Prostate gland (tissue), 2 donors: ENCODE results near the gene SCFD1. TPM values are rescaled to one million over a fixed set of nuclear protein-coding genes. Genes with fewer than 3 reads are reported as not detected.

Experiments used
- DNase-seq: peaks from one replicate; pipeline ENCODE4 v3.0.0-alpha.2; 2019; ENCODE audit warnings: low spot score
- H3K27ac ChIP-seq, 2 donors: fragments of 200-600 bp; sonication (generic); 2 replicates each; pipeline ENCODE4 v1.5.1; 2017 to 2019
- H3K27me3 ChIP-seq: fragments of 200-600 bp; sonication (generic); replicated peaks from 2 replicates; pipeline ENCODE4 v1.5.1; 2019; ENCODE audit not compliant: insufficient read depth
- H3K36me3 ChIP-seq, 2 donors: fragments of 200-600 bp; sonication (generic); 1 replicate in 1 of 2; 2 replicates in 1 of 2; pipeline versions ENCODE4 v1.5.1 to v1.8.1; 2017 to 2019
- H3K4me1 ChIP-seq: fragments of 200-600 bp; sonication (generic); replicated peaks from 2 replicates; pipeline ENCODE4 v1.5.1; 2019
- H3K4me3 ChIP-seq, 2 donors: fragments of 200-600 bp; sonication (generic); 2 replicates each; pipeline ENCODE4 v1.5.1; 2017 to 2019
- H3K9me3 ChIP-seq: fragments of 200-600 bp; sonication (generic); 2 replicates; pipeline ENCODE4 v1.5.1; 2017
- POLR2A ChIP-seq: fragments of 450-650 bp; IDR thresholded peaks from one replicate; pipeline ENCODE4 v1.6.1; 2016; ENCODE audit warnings: antibody characterized with exemption, mild to moderate bottlenecking
- POLR2AphosphoS5 ChIP-seq: sonication (generic); formaldehyde crosslinking; IDR thresholded peaks from one replicate; pipeline ENCODE4 v1.6.1; 2017; ENCODE audit warnings: antibody characterized with exemption
- WGBS: methylation state at CpG from one replicate; pipeline ENCODE4 v1.1.5; 2018; 5-methylcytosine and 5-hydroxymethylcytosine counted together
- intact Hi-C: fragments of 100-400 bp; cut with DNase I; formaldehyde crosslinking; loops from one replicate; pipeline ENCODE4 v1.14.2; 2022
- total RNA-seq, 2 donors: library from RNA; depleted of rRNA; stranded (reverse); fragments of >200 nt; gene quantifications; one replicate each; pipeline ENCODE4 v1.1.0, GENCODE V29; 2016
- TF ChIP-seq, protein P1 (sequence below), 4 experiments: fragments of 200-600 bp in 2 of 4; fragments of 450-650 bp in 2 of 4; sonication (generic) in 2 of 4; IDR thresholded peaks; 1 replicate in 3 of 4; 2 replicates in 1 of 4; pipeline ENCODE4 v1.5.1; 2016 to 2019; ENCODE audit warnings: antibody characterized with exemption in 4 of 4, mild to moderate bottlenecking in 2 of 4, moderate library complexity in 2 of 4

The SCFD1 gene
- total RNA-seq, 2 donors from 2014 or later, result 43.4 to 49.6 TPM

DNA sequence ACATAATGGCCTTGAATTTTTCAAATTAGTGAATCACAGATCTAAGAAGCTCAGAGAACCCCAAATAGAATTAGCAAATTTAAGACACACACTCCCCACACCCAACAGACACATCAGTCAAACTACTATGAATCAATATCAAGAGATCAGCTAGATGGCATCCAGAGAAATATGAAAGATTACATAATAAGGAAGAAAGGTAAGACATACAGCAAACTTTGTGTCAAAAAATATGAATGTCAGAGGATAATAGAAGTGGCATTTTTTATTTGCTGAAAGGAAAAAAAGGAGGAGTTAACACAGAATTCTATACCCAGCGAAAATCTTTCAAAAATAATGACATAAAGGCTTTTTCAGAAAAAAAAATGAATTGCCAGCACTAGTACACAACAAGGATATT is 141.8 kb downstream of the SCFD1 start:
- TF ChIP-seq POLR2A (no peak), POLR2AphosphoS5 (no peak)
- TF ChIP-seq, protein P1, sequence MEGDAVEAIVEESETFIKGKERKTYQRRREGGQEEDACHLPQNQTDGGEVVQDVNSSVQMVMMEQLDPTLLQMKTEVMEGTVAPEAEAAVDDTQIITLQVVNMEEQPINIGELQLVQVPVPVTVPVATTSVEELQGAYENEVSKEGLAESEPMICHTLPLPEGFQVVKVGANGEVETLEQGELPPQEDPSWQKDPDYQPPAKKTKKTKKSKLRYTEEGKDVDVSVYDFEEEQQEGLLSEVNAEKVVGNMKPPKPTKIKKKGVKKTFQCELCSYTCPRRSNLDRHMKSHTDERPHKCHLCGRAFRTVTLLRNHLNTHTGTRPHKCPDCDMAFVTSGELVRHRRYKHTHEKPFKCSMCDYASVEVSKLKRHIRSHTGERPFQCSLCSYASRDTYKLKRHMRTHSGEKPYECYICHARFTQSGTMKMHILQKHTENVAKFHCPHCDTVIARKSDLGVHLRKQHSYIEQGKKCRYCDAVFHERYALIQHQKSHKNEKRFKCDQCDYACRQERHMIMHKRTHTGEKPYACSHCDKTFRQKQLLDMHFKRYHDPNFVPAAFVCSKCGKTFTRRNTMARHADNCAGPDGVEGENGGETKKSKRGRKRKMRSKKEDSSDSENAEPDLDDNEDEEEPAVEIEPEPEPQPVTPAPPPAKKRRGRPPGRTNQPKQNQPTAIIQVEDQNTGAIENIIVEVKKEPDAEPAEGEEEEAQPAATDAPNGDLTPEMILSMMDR (IDR thresholded peaks at IDR 0.05), result no peak
- no peaks in the 10 kb centered on the region for H3K4me1 ChIP-seq
- H3K4me3 ChIP-seq, result no peak overlapping the region
- no peaks in the 10 kb centered on the region for H3K27me3 ChIP-seq
- intact Hi-C loops, result no loop called here
- H3K36me3 ChIP-seq, result no peaks in the 10 kb centered on the region
- WGBS, result 74% methylated on average over 1 of the region's 1 CpG
- DNase-seq, result no peak
- H3K27ac ChIP-seq, result no peak overlapping the region
- no peaks in the 10 kb centered on the region for H3K9me3 ChIP-seq

DNA sequence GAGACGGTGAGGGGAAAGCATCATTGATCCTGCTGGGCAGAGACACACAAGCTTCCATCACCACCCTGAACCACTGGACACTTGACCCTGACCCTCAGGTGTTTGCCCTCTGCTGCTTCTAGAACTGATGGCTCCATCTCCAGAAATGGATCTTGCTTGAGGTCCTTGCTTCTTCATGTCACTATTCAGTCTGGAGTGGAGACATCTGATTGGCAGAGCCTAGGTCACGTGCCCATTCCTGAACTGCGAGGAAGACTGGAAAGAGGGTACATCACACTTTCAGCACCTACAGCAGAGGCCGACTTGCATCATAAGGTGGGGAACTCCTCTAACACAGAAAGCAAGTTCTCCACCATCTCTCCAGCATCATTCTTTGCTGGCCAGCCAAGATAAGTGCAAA is 145.5 kb downstream of the SCFD1 start:
- intact Hi-C loops, result no loop called here
- no peaks in the 10 kb centered on the region for H3K9me3 ChIP-seq
- TF ChIP-seq, protein P1 (IDR thresholded peaks at IDR 0.05), result no peak
- no peak for TF ChIP-seq POLR2AphosphoS5
- TF ChIP-seq POLR2A, result no peak
- H3K27ac ChIP-seq, result no peak overlapping the region
- WGBS, result 94% methylated on average over 4 of the region's 4 CpGs
- no peaks in the 10 kb centered on the region for H3K27me3 ChIP-seq
- no peaks in the 10 kb centered on the region for H3K4me1 ChIP-seq
- no peak for DNase-seq
- no peak overlapping the region for H3K4me3 ChIP-seq
- no peaks in the 10 kb centered on the region for H3K36me3 ChIP-seq

DNA sequence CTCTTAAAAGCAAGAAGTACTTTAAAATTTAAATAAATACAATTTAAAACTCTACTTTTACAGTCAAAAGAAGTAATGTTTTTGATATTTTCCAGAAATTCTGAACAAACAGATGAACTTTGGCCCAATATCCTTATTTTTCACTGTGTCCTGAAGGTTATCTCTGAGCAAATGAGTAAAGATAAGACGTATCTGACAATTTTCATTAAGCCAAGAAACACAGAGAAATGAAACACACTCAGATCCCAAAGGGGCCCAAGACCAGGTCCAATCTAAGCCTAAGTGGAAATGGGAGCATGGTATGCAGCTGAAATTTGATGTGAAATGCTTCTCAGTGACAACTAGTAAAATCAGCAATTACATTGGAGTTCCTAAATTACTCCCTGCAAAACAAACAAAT is 146.7 kb downstream of the SCFD1 start:
- TF ChIP-seq POLR2A (no peak), POLR2AphosphoS5 (no peak)
- TF ChIP-seq, protein P1 (IDR thresholded peaks at IDR 0.05), result no peak
- WGBS, result 77% methylated on average over 1 of the region's 1 CpG
- intact Hi-C loops, result no loop called here
- Histone ChIP-seq H3K27me3 (no peaks in the 10 kb centered on the region), H3K9me3 (no peaks in the 10 kb centered on the region), H3K4me3 (no peak overlapping the region), H3K4me1 (no peaks in the 10 kb centered on the region), H3K27ac (no peak overlapping the region), H3K36me3 (no peaks in the 10 kb centered on the region)
- DNase-seq, result no peak

DNA sequence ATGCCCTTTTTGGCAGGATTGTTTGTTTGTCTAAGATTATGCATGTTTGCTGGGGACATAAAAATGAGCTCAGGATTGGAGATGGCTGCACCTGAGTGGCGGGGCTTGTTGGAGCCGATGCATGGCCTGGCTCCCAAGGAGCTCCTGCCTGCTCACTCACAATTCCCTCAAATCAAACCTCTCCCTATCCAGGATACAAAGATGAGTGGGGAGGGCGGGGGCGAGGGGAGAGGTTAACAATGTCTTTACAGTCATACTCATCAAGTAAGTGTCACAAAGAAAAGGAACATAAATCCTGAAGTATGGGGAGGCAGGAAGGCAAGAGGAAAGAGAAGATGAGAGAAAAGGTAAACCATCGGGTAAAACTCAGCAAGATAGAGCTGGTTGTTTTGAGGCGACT is 148.3 kb downstream of the SCFD1 start:
- Histone ChIP-seq H3K4me1 (no peaks in the 10 kb centered on the region), H3K27me3 (no peaks in the 10 kb centered on the region), H3K36me3 (no peaks in the 10 kb centered on the region), H3K27ac (no peak overlapping the region), H3K4me3 (no peak overlapping the region), H3K9me3 (no peaks in the 10 kb centered on the region)
- TF ChIP-seq, protein P1 (IDR thresholded peaks at IDR 0.05), result no peak
- TF ChIP-seq POLR2A, result no peak
- TF ChIP-seq POLR2AphosphoS5, result no peak
- 71% methylated on average over 6 of the region's 6 CpGs for WGBS
- DNase-seq, result no peak
- intact Hi-C loops, result no loop called here

DNA sequence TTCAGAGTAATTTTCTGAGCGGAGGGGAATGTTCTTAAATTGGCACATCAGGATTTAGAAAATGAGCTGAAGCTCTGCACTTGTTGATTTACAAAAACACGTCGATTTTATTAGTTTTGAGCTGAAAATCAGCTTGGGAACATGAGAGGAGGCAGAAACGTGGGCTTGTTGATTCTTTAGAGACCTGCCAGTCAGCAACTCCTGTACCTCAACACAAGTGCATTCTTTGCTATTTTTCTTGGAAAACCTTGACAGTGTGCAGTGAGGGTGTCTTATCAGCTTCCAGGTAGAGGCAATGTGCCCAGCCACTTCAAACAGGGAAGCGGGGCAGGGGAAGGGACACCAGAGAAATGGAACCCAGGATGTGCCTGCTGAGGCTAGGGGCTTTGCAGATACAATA is 149.5 kb downstream of the SCFD1 start:
- no peak for DNase-seq
- Histone ChIP-seq H3K27me3 (no peaks in the 10 kb centered on the region), H3K4me3 (no peak overlapping the region), H3K27ac (no peak overlapping the region), H3K36me3 (no peaks in the 10 kb centered on the region), H3K4me1 (no peaks in the 10 kb centered on the region), H3K9me3 (no peaks in the 10 kb centered on the region)
- TF ChIP-seq, protein P1 (IDR thresholded peaks at IDR 0.05), result no peak
- TF ChIP-seq POLR2AphosphoS5, result no peak
- TF ChIP-seq POLR2A, result no peak
- 58% methylated on average over 5 of the region's 5 CpGs for WGBS
- intact Hi-C loops, result no loop called here
